Measurements from ENCODE around the gene NPAS2. TPM values are rescaled to one million over a fixed set of nuclear protein-coding genes. Genes with fewer than 3 reads are reported as not detected.
A peak's percentile ranks its signal among the peaks of the same experiment; 100 is the strongest.

The NPAS2 gene
- total RNA-seq, 1 donor from 2014 or later: 14.6 TPM

- DNase-seq: no peak
Measured at GRCh38 chr2:100793982-100794381, 26.0 kb upstream of the NPAS2 start.

DNA sequence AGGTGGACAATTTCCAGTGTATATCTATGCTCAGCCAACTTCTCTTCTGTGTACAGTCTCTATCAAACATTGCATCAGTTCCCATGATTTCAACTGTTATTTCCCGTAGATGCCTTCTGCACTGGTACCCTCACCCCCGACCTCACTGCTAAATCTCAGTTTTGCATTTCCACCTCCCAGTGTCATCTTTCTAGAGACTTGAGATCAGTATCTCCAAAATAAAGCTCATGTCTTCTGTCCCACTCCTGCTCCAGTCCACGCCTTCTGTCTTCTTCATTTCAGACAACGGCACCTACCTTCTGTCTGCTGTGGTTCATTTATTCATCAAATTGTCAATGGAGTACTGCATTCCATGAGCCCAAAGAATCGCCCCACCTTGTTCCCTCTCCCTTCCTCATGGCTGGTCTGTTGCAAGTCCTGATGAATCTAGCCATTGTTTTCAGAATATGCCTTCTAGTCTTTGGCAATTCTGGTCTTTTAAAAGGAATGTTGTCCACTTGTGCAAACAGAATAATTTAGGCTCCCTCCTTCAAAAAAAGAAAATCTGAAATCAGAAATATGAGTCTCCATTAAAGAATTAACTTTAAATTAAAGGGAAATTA lies 23.3 kb upstream of the NPAS2 start:
- no peak for DNase-seq

DNA sequence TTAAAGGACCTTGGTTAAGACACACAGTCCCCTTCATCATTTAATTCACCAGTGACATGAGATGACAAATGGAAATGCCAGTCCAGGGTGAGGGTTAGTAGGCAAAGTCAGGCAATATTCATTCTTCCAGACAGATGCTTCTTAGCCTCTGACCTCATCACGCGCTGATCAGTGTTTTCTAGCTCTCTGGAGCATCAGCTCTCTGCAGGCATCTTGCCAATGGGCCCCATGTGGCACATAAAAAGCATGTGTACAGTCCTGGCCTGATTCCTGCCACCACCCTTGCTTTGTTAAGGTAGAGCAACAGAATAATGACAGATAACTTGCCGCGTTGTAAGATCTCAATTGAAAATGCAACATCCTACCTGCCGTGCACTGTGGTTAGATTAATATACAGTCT lies 20.3 kb upstream of the NPAS2 start:
- DNase-seq: no peak

- peak; percentile 58 for DNase-seq
Measured at GRCh38 chr2:100800915-100801314, 19.0 kb upstream of the NPAS2 start.

- no peak for DNase-seq
Measured at GRCh38 chr2:100801402-100801801, 18.5 kb upstream of the NPAS2 start.

DNA sequence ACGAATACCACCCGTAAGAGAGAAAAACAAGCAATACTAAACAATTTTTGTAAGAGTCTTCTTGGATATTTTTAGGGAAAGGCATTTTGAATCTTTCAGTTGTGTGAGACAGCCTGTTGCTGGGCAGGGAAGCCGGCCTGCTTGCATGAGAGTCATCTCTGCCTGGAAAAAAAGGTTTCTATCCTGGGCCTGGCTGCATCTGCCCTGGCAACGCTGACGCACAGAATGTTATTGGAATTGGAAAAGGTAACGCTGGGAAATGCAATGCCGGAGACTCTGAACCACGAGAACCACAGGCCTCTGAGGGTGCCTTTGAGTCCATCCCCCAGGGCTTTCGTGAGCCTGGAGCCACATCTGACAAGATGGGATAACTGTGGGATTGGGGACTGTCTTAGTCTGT lies 17.9 kb upstream of the NPAS2 start:
- no peak for DNase-seq

GRCh38 chr2:100803334-100803733 lies 16.6 kb upstream of the NPAS2 start:
- DNase-seq: no peak

DNA sequence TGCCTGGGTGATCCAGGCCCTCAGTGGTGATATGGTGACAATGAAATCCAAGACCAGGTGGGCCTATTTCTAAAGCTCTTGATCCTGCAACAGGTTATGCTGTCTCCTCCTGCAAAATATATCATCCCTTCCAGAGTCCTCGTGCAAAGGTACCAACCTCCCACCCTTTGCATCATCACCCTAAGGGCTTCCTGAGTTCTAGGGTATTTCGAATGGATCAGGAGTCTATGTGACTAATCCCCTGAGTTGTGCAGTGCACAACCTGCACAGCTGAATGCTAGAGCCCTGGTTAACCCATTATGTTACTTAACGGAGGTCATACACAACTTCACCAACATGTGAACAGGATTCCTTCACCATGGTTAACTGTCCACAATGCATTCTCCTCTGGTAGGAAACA lies 13.4 kb upstream of the NPAS2 start:
- DNase-seq: no peak

- DNase-seq: no peak
Measured at GRCh38 chr2:100807707-100808106, 12.2 kb upstream of the NPAS2 start.

DNA sequence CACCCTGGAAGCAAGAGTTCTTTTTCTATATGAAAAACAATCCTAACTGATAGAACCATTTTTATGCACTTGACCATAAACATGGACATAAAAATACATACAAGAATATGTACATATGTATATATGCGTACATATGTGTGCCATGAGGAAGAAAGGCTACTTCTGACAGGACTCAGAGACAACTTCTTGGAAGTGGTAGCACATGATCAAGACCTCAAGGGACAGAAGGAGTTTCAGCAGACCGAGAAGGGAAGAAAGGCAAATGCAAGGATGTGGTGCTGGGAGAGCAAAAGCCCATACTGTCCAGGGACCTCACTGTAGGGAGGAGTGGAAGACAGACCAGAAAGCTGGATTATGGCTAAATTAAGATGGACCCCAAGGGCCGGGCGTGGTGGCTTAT lies 11.4 kb upstream of the NPAS2 start:
- DNase-seq: no peak

DNA sequence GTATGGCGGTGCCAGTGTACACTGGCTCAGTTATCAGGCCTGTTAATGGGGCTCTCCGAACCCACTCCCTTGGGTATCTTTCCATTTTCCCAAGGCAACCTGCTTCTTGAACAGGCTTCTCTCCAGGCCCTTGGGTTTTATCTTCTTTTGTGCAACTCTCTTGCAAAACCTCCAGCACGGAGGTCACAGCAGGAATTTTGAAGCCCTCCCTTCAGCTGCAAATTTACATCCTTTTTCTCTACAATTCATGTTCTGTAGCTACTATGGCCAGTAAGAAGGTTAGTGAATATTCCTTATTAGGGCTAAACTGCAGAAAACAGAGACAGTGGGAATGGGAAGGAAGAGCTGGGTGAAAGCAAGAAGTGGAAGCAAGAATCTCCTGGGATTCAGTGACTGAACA lies 10.4 kb upstream of the NPAS2 start:
- DNase-seq: no peak

- no peak for DNase-seq
Measured at GRCh38 chr2:100810603-100811145, 9.3 kb upstream of the NPAS2 start.

GRCh38 chr2:100812116-100812515 lies 7.8 kb upstream of the NPAS2 start:
- no peak for DNase-seq

GRCh38 chr2:100812573-100812972 lies 7.4 kb upstream of the NPAS2 start:
- DNase-seq: no peak

DNA sequence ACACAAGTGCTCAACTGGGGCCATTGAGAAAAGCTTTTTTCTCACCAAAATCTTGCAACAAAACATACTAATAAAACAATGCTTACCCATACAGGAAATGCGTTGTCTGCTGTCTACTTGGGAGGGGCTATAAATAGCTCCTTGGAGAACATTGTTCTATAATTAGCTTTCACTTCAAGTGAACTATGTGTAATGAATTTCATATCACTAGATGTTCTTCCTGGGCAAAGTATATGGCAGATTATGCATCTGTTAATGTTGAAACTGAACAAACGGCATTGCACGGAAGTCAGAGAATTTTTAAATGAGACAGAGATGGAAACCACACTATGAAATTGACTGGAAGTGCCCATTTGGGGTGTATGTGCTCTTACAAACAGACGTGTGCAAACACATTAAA lies 6.4 kb upstream of the NPAS2 start:
- DNase-seq: no peak

- no peak for DNase-seq
Measured at GRCh38 chr2:100814043-100814442, 5.9 kb upstream of the NPAS2 start.

- no peak for DNase-seq
Measured at GRCh38 chr2:100814453-100814852, 5.5 kb upstream of the NPAS2 start.

GRCh38 chr2:100817388-100817985 lies 2.5 kb upstream of the NPAS2 start:
- DNase-seq: no peak

DNA sequence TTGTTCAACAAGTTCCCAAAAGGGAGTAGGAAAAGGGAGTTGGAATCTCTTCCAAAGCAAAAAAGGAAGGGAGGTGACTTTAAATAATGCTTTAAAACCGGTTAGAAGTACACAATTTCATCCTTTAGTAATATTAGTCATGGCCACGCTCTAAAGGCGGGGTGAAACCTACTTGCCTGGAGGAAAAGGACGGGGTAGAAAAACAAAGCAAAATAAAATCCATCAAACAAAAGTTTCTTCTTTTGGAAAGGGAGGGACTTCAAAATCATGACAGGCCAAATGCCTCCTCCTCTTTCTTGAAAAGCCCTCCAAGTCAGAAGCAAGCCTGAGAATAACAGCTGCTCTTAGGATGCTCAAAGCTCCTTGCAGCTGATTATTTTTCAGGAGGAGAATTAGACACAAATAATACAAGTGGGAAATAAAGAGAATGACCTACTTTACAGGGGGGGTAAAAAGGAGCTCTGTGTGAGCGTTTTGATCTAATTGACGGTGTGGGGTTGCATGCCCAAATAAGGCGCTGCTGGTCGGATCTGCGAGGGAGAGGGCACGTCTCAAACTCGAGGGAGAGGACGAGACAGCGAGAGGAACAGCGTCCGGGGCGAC lies 1.8 kb upstream of the NPAS2 start:
- DNase-seq: no peak

- peak; percentile 75 for DNase-seq
Measured at GRCh38 chr2:100818606-100819369, 1.2 kb upstream of the NPAS2 start.

DNA sequence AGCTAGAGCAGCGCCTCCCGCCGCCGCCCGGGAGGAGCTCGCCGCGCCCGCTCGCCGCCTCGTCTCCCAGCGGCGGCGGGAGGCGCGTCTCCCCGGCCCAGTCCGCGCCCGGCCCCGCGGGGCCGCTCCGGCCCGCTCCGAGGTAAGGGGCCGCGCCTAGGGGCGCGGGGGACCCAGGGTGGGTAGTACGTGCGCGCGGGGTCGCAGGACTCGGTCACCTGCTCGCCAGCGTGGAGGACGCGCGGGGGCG lies 259 bp downstream of the NPAS2 start:
- DNase-seq: no peak

DNA sequence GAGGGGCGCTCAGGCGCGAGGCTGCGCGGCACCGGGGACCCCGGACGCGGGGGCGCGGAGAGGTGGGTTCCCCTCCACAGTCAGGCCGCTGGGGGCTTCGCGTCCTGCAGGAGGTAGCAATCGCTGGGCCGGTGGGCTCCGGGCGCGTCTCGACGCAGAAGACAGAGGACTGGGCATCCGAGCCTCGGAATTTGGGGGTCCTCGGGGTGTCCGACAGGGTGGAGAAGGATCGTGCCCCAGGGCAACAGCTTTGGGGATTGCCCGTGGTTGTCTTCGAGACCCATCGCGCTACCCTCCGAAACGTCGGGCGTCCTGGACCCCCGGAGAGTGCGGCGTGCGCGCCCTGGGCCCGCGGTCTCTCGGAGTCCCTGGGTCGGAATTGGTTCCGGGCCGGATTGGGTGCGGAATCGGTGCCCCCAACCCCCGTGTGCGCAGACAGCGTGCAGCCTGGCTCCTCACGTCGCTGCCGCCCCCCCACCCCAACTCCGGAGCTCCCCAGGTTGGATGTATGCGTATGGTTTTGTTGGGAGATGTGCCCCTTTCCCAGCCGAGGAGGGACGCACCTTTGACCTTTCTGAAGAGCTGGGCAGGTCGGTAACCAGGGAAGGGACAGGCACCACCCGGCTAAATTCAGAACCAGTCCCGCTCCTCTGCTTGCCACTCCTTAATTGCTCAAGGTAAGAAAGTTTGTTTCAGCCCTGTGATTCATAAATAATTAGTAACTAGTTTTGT lies 750 bp downstream of the NPAS2 start:
- DNase-seq: no peak
